ENCODE measurements around the gene SLC49A3.

- TF ChIP-seq CTCF (conservative IDR thresholded peaks at IDR 0.05 in 1 of 2, IDR thresholded peaks at IDR 0.05 in 1 of 2; ENCODE audit: low read depth in 1 of 2, low read length in 2 of 2), result no peak
- TF ChIP-seq EZH2 (IDR thresholded peaks at IDR 0.05; ENCODE audit: low read length, missing control alignments), result no peak
Observed at GRCh38 chr4:636628-637159, 52.3 kb downstream of the SLC49A3 start.
